HG02870 (cell line): ENCODE data around the gene RELA.
"Not testable (repeated sequence)": the region's sequence is repeated elsewhere in the genome, so short reads cannot be mapped to it uniquely, and the experiment has no call there.

Experiments used
- ATAC-seq: cut with Tn5 transposase; IDR thresholded peaks from one replicate; pipeline ENCODE4 v1.9.1; 2021; ENCODE audit warnings: mild to moderate bottlenecking, moderate library complexity; ENCODE audit not compliant: unreplicated experiment

Gene RELA

DNA sequence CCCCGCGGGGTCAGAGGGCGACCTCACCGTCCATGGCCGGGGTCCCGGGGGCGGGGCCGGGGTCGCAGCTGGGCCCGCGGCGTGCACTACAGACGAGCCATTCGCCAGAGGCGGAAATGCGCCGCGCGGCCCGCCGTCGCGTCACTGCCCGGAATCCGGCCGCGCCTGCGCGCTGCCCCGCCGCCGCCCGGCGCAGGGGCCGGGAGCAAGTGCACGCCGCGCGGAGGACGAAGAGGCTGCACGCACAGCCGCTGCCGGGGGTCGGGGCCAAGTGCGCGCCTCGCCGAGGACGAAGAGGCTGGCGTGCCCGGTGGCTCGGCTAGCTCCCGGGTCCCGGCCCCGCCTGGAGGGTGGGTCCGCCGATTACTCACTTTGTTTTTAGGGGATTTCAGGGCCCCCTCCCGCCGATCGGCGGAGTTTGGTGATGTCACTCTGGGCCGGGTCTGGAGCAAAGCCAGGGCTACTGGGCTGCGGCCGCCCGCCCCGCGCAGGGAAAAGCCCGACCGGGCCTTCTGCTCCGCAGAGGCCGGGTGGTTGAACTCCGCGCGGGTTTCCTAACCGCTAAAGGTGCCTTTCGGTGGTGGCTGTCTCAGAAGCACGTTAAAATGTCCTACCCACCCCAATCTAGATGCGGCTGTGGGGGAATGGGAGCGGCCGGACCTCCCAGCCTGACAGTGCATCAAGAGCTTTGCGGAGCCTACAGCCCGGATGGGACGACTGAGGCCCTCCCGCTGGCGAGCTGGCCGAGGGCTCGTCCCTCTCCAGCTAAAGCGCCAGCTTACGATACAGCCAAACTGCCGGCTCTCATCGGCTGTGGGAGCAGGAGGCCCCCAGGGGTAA, at the start of gene RELA:
Gene RELA, minus strand, starts transcription at position 118 of the 840 bp plus-strand sequence. Its CDS starts 84 bp downstream, at position 34.
- peak; percentile 70 for ATAC-seq

DNA sequence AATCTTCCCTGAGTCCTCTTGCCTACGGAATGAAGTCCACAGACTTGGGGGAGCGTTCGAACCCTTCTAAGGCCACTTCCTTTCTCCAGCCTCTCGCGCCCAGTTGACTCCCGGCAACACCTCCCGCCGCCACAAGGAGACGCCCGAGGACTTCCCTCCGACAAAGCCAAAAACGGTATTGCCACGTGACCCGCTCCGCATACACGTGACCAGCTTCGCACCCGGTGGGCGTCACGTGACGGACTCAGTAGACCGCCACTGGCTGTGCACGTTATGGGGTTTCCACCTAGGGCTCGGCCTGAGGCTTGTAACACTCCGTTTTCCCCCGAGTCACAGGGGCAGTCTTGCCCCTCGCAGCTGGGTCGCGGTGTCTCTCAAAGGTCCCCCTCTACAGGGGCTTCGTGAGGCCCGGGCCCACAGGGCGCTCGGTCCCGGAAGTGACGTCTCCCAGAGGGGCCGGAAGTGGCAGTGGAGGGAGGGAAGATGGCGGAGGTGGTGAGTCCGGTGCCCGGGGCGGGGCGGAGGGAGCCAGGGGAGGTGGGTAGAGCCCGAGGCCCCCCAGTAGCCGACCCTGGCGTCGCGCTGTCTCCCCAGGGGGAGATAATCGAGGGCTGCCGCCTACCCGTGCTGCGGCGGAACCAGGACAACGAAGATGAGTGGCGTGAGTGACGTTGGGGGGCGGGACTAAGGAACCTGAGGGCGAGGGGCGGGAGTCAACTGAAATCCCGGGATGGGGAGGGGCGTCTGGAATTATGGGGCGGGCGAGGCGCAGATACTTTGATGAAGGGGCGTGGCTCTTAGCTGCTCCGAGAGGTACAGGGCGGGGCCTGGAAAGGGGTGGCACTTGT, 49.3 kb upstream of the RELA start, which contains the start of gene KAT5:
Gene KAT5, plus strand, starts transcription at position 468 of the 848 bp plus-strand sequence. Its CDS starts 16 bp downstream, at position 484.
- peak; percentile 79 for ATAC-seq

- no peak for ATAC-seq
Measured at GRCh38 chr11:65710421-65710820, 47.7 kb upstream of the RELA start.

- ATAC-seq, result no peak
Measured at GRCh38 chr11:65709661-65710060, 46.9 kb upstream of the RELA start.

GRCh38 chr11:65708451-65708850, 45.7 kb upstream of the RELA start:
- ATAC-seq, result no peak

DNA sequence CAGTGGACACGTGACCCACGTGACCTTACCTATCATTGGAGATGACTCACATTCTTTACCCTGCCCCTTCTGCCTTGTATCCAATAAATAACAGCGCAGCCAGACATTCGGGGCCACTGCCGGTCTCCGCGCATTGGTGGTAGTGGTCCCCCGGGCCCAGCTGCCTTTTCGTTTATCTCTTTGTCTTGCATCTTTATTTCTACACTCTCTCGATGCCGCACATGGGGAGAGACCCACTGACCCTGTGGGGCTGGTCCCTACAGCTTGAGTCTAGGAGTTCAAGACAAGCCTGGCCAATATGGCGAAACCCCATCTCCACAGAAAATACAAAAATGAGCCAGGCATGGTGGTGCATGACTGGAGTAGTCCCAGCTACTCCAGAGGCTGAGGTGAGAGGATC, 44.3 kb upstream of the RELA start:
- not testable (repeated sequence) for ATAC-seq

DNA sequence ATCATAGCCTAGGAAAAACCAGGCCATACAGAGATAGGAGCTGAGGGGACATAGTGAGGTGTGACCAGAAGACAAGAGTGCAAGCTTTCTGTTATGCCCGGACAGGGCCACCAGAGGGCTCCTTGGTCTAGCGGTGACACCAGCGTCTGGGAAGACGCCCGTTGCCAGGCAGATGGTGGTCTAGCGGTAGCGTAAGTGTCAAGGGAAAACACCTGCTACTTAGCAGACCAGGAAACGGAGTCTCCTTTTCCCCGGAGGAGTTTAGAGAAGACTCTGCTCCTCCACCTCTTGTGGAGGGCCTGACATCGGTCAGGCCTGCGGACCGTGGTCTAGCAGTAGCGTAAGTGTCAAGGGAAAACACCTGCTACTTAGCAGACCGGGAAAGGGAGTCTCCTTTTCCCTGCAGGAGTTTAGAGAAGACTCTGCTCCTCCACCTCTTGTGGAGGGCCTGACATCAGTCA, 43.6 kb upstream of the RELA start:
- ATAC-seq, result not testable (repeated sequence)

DNA sequence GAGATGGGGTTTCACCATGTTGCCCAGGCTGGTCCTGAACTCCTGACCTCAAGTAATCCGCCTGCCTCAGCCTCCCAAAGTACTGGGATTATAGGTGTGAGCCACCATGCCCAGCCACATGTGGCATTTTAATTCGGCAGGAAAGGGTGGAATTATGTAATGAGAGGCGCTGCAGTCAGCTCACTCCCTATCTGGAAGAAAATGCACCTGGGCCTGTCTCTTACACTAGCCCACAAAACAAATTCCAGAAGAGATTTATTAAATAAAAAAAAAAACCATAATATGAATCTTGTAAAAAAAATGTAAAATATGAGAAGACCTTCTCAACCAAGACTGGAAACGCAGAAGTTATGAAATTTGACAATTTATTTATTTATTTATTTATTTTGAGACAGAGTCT, 41.1 kb upstream of the RELA start:
- no peak for ATAC-seq

- no peak for ATAC-seq
Measured at GRCh38 chr11:65701686-65702085, 39.0 kb upstream of the RELA start.

- ATAC-seq, result no peak
Measured at GRCh38 chr11:65700399-65700798, 37.7 kb upstream of the RELA start.

- no peak for ATAC-seq
Measured at GRCh38 chr11:65699306-65699705, 36.6 kb upstream of the RELA start.

DNA sequence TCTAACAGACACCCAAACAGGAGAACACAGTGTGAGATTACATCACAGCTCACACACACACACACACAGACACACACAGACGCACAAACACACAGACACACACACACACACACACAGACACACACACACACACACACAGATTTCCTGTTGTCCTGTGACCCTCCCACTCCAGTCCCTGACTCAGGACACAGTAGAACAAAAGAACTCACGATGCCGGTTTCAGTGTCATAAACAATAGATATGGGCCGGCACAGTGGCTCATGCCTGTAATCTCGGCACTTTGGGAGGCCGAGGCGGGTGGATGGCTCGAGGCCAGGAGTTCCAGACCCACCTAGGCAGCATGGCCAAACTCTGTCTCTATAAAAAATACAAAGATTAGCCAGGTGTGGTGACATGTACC, 35.5 kb upstream of the RELA start:
- ATAC-seq, result no peak

DNA sequence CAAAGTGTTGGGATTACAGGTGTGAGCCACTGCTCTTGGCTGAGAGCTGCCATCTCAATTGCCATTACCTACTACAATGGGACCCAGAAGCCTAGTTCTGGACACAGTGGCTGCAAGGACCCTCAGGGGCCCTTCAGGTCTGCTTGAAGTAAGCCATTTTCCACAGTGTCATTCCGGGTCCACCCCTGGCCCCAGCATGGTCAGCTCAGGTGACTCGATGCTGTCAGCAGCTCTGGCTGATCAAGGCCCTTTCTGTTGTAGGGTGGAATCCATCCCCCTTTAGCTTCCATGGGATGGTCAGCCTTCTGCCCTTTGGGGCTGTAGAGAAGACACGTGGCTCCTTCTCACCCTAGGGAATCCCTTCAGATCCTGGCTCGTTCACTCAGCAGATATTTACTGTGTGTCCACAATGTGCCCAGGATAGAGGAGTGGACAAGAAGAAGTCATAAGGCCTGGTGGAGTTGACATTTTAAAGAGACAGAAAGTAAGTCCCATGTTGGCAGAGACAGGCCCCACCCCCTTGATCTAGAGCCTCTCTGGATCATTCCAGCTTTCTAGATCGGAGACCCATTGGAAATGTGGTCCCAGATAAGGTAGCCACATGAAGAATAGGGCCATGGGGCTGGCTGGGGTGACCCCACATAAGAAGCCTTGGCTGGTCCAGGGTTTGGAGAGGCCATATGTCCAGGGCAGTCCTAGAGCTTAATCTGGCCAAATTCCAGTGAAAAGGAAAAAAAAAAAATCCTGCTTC, 34.3 kb upstream of the RELA start:
- no peak for ATAC-seq

- ATAC-seq, result no peak
Measured at GRCh38 chr11:65695459-65696241, 32.9 kb upstream of the RELA start.

GRCh38 chr11:65692367-65692766, 29.7 kb upstream of the RELA start:
- ATAC-seq, result no peak

- not testable (repeated sequence) for ATAC-seq
Measured at GRCh38 chr11:65691847-65692246, 29.1 kb upstream of the RELA start.

- no peak for ATAC-seq
Measured at GRCh38 chr11:65685981-65686380, 23.3 kb upstream of the RELA start.

DNA sequence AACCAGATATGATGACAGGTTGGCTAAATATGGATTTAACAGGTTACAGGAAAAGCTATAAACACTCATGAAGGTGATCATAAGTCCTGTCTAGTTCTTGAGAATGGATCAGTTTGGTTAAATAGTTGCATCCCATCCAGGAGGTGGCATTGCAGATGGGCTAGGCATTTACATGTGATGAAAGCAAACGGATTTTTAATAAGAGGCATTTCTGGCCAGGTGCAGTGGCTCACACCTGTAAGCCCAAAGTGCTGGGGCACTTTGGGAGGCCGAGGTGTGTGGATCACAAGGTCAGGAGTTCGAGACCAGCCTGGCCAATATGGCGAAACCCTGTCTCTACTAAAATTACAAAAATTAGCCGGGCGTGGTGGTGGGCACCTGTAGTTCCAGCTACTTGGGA, 20.8 kb upstream of the RELA start:
- not testable (repeated sequence) for ATAC-seq

GRCh38 chr11:65680192-65680743, 17.6 kb upstream of the RELA start:
- no peak for ATAC-seq

- no peak for ATAC-seq
Measured at GRCh38 chr11:65672982-65673381, 10.3 kb upstream of the RELA start.
